ENCODE results near the gene B3GNT5.

Gene B3GNT5

GRCh38 chr3:183233966-183234365, 19.1 kb upstream of the B3GNT5 start:
- no peak for DNase-seq

- DNase-seq, result no peak
These were observed 14.0 kb upstream of the B3GNT5 start for GRCh38 chr3:183239046-183239445.

DNA sequence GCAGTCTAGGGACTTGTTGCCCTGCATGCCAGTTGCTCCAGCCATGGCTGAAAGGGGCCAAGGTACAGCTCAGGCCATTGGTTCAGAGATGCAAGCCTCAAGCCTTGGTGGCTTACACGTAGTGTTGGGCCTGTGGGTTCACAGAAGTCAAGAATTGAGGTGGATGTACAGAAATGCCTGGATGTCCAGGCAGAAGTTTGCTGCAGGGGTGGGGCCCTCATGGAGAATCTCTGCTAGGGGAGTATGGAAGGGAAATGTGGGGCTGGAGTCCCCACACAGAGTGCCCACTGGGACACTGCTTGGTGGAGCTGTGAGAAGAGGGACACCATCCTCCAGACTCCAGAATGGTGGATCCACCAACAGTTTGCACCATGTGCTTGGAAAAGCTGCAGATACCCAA, 10.6 kb upstream of the B3GNT5 start:
- DNase-seq, result no peak

DNA sequence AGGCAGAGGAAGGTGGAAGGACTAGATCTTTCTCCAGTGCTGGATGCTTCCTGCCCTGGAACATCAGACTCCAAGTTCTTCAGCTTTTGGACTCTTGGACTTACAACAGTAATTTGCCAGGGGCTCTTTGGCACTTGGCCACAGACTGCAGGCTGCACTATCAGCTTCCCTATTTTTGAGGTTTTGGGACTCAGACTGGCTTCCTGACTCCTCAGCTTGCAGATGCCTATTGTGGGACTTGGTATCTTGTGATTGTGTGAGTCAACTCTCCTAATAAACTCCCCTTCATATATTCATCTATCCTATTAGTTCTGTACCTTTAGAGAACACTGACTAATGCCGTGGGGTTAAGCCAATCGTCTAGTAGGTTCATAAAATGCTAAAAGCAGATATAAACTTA, 8.8 kb upstream of the B3GNT5 start:
- DNase-seq, result no peak

DNA sequence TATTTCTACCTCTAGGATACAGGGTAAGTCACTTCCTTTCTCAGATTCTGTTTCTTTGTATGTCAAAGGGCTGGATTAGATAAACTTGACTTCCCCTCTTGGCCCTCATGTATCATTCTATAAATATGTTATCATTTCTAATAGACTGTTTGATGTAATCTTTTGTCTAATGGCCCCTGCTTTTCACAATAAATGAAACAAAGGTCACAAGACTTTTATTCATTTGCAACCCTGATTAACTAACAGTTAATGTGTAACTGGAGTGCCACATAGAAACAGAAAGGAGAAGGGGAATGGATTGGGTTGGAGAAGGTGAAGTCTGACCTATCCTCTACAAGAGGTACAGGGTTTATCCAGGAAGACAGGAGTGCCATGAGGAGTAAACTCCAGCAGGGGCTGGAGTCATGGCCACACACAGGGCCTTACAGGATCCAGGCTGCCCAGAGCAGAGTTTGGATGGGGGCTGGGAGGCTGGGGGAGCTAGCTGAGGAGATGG, 8.0 kb upstream of the B3GNT5 start:
- DNase-seq, result no peak

GRCh38 chr3:183247011-183247589, 6.0 kb upstream of the B3GNT5 start:
- no peak for DNase-seq

- no peak for DNase-seq
These were observed 3.9 kb upstream of the B3GNT5 start for GRCh38 chr3:183249006-183249718.

DNA sequence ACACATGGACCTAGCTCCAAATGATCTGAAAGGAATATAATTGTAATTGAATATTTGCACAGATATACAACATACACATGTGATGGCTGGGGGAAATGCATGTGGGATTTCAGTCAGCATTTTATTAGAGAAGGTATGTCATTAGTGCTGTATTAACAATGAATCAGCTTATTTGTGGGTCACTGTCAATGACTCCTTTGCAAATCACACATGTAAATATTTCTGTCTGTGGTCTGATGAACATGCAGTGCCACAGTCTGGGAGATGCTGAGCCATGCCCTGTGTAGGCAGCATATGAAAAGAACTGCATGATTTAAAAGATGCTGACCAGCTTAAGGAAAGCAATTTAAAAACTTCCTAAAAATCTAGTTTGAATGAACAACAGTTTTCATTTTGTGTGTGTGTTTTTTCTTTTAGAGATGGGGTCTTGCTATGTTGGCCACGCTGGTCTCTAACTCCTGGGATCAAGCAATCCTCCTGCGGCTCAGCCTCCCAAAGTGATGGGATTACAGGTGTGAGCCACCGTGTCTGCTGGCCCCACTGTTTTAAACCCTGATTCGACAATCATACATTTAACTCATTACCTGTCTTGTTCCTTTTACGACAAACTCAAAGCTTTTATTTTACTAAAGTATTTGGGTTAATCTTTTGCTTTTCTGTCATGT, 803 bp upstream of the B3GNT5 start:
- DNase-seq, result no peak

GRCh38 chr3:183253528-183254486, 754 bp downstream of the B3GNT5 start:
- no peak for DNase-seq

GRCh38 chr3:183254487-183255347, 1.7 kb downstream of the B3GNT5 start:
- DNase-seq, result no peak

- DNase-seq, result no peak
These were observed 2.3 kb downstream of the B3GNT5 start for GRCh38 chr3:183255348-183255730.

DNA sequence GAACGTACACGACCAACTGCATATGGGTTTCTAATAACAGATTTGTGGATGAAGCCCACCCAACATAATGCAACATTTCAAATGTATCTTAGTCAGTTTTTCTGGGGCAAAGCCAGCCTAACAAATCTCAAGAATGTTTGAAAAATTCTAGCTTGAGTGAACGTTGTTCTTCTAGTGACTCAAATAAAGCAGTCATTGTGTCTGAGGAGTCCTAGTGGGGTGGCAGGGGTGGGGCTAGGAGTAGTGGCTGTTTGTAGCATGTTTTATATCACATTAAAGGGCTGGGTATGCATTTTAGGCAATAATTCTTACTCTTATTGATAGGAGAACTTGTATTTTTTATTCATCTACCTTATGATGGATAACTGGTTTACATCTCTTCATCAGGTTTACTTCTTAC, 6.0 kb downstream of the B3GNT5 start:
- DNase-seq, result no peak

DNA sequence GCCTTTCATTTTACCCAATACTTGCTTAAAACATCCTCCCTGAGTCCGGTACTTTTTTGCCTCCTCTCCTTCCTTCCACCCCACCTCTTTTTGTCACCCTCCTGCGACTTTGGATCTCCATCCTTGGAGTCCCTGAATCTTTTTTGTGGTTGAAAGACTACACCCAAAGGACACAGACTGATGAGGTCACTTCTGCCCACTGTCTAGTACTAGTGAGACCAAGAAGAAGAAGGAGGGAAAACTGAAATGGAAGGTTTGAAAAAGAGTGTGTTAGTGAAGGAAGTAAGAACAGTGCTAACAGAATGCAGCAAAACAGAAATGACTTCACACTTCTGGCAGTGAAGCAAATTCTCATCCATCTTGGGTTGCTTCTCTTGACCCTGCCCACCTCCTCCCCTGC, 6.6 kb downstream of the B3GNT5 start:
- no peak for DNase-seq

GRCh38 chr3:183260167-183260904, 7.3 kb downstream of the B3GNT5 start:
- no peak for DNase-seq

DNA sequence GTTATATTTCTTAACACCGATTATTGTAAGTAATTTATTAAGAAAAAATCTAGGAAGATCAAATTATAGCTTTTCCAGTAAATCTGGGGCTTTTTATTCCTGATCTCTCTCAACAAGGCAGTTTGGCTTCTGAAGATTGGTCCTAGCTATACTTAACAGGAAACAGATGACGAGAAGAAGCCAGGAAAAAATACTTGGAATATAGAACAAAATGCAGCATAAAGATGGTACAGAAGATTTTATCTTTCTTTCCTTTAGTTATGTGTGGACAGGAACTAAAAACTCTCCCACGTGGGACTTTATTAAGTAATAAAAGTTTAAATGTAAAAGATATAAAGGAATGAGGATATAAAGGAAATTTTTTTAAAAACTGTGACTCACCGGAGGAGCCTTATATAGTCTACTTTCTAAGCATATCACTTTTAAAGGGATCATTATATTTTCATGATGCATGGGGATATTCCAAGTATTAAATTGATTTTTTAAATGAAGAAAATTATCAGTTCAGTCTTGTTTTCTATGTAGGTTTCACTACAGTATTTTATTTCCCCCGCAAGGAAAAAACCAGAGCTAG, 8.2 kb downstream of the B3GNT5 start:
- no peak for DNase-seq

- no peak for DNase-seq
These were observed 9.9 kb downstream of the B3GNT5 start for GRCh38 chr3:183262875-183263378.

- no peak for DNase-seq
These were observed 11.2 kb downstream of the B3GNT5 start for GRCh38 chr3:183264268-183264667.

- DNase-seq, result no peak
These were observed 12.1 kb downstream of the B3GNT5 start for GRCh38 chr3:183265157-183265642.

- DNase-seq, result no peak
These were observed 12.9 kb downstream of the B3GNT5 start for GRCh38 chr3:183265834-183266417.

- DNase-seq, result no peak
These were observed 13.4 kb downstream of the B3GNT5 start for GRCh38 chr3:183266454-183266853.

Data from NCI-H1092 (cell line).